Mesenchymal stem cell (in vitro differentiated cells and primary cell): ENCODE data around the gene RALY.
A peak's percentile ranks its signal among the peaks of the same experiment; 100 is the strongest.

ENCODE experiments used
- DNase-seq: peaks from one replicate; pipeline ENCODE4 v3.0.0-alpha.2; 2013
- H2AFZ ChIP-seq: one replicate; pipeline ENCODE4 v1.6.1; 2013; ENCODE audit warnings: low read depth, mild to moderate bottlenecking, control low read depth, inconsistent platforms, low read length, moderate library complexity
- H2AK5ac ChIP-seq: 2 replicates; pipeline ENCODE4 v1.6.1; 2013; ENCODE audit warnings: low read length, moderate library complexity, mild to moderate bottlenecking, inconsistent platforms; ENCODE audit not compliant: severe bottlenecking
- H2BK120ac ChIP-seq: one replicate; pipeline ENCODE4 v1.6.1; 2013; ENCODE audit warnings: low read depth, mild to moderate bottlenecking, inconsistent platforms, low read length, moderate library complexity
- H2BK12ac ChIP-seq, 2 experiments: one replicate each; pipeline ENCODE4 v1.6.1; 2013; ENCODE audit warnings: inconsistent platforms in 2 of 2, low read length in 2 of 2, mild to moderate bottlenecking in 2 of 2, moderate library complexity in 2 of 2, control low read depth in 1 of 2
- H2BK15ac ChIP-seq: one replicate; pipeline ENCODE4 v1.6.1; 2013; ENCODE audit warnings: mild to moderate bottlenecking, low read depth, inconsistent platforms; ENCODE audit not compliant: poor library complexity, severe bottlenecking
- H2BK5ac ChIP-seq: 2 replicates; pipeline ENCODE4 v1.6.1; 2013; ENCODE audit warnings: low read depth, mild to moderate bottlenecking, low read length, control low read depth, inconsistent platforms; ENCODE audit not compliant: poor library complexity, severe bottlenecking
- H3K14ac ChIP-seq, 2 experiments: one replicate each; pipeline ENCODE4 v1.6.1; 2013; ENCODE audit warnings: inconsistent platforms in 2 of 2, low read length in 2 of 2, control low read depth in 1 of 2, mild to moderate bottlenecking in 1 of 2, moderate library complexity in 1 of 2
- H3K18ac ChIP-seq, 2 experiments: one replicate each; pipeline ENCODE4 v1.6.1; 2013; ENCODE audit warnings: inconsistent platforms in 2 of 2, low read length in 2 of 2, control low read depth in 1 of 2, low read depth in 1 of 2, mild to moderate bottlenecking in 1 of 2
- H3K23ac ChIP-seq, 2 experiments: one replicate each; pipeline ENCODE4 v1.6.1; 2013; ENCODE audit warnings: inconsistent platforms in 2 of 2, low read length in 2 of 2, mild to moderate bottlenecking in 2 of 2, moderate library complexity in 2 of 2, control low read depth in 1 of 2
- H3K27ac ChIP-seq: 2 replicates; pipeline ENCODE4 v1.5.1; 2013; ENCODE audit warnings: mild to moderate bottlenecking, moderate library complexity, low read length, control low read depth, inconsistent platforms; ENCODE audit not compliant: poor library complexity, severe bottlenecking
- H3K27me3 ChIP-seq, 2 experiments: 2 replicates each; pipeline versions ENCODE4 v1.6.1 to v1.7.0; 2013; ENCODE audit warnings: low read length in 2 of 2, mild to moderate bottlenecking in 2 of 2, moderate library complexity in 2 of 2, control low read depth in 1 of 2, inconsistent platforms in 1 of 2; ENCODE audit not compliant: control insufficient read depth in 1 of 2, insufficient read depth in 1 of 2
- H3K36me3 ChIP-seq, 2 experiments: 2 replicates each; pipeline versions ENCODE4 v1.6.1 to v1.7.0; 2013; ENCODE audit warnings: low read length in 2 of 2, control low read depth in 1 of 2, inconsistent platforms in 1 of 2, low read depth in 1 of 2, mild to moderate bottlenecking in 1 of 2; ENCODE audit not compliant: insufficient read depth in 2 of 2, control insufficient read depth in 1 of 2
- H3K4ac ChIP-seq, 2 experiments: one replicate each; pipeline ENCODE4 v1.6.1; 2013; ENCODE audit warnings: inconsistent platforms in 2 of 2, low read length in 2 of 2, mild to moderate bottlenecking in 2 of 2, moderate library complexity in 2 of 2, control low read depth in 1 of 2, low read depth in 1 of 2
- H3K4me1 ChIP-seq: 2 replicates; pipeline ENCODE4 v1.6.1; 2013; ENCODE audit warnings: low read depth, low read length, control low read depth; ENCODE audit not compliant: control insufficient read depth, insufficient read depth
- H3K4me2 ChIP-seq: 2 replicates; pipeline ENCODE4 v1.6.1; 2013; ENCODE audit warnings: low read length, mild to moderate bottlenecking, inconsistent platforms; ENCODE audit not compliant: poor library complexity, severe bottlenecking
- H3K4me3 ChIP-seq, 2 experiments: 2 replicates each; pipeline versions ENCODE4 v1.5.1 to v1.7.0; 2013; ENCODE audit warnings: low read length in 2 of 2, mild to moderate bottlenecking in 2 of 2, control low read depth in 1 of 2, low read depth in 1 of 2; ENCODE audit not compliant: insufficient read depth in 1 of 2
- H3K79me1 ChIP-seq: replicated peaks from 2 replicates; pipeline ENCODE4 v1.6.1; 2013; ENCODE audit warnings: mild to moderate bottlenecking, control low read depth, low read length, inconsistent platforms; ENCODE audit not compliant: poor library complexity, severe bottlenecking
- H3K9ac ChIP-seq: 2 replicates; pipeline ENCODE4 v1.7.0; 2013; ENCODE audit warnings: mild to moderate bottlenecking, low read length, moderate library complexity
- H3K9me3 ChIP-seq: 2 replicates; pipeline ENCODE4 v1.7.0; 2013; ENCODE audit warnings: mild to moderate bottlenecking, low read length; ENCODE audit not compliant: control insufficient read depth
- H4K8ac ChIP-seq: one replicate; pipeline ENCODE4 v1.6.1; 2013; ENCODE audit warnings: inconsistent platforms, mild to moderate bottlenecking, low read length, moderate library complexity
- H4K91ac ChIP-seq: one replicate; pipeline ENCODE4 v1.6.1; 2013; ENCODE audit warnings: mild to moderate bottlenecking, low read length, inconsistent platforms
- WGBS: methylation state at CpG from one replicate; pipeline ENCODE4 v1.1.7; 2013; ENCODE audit warnings: mixed read lengths; 5-methylcytosine and 5-hydroxymethylcytosine counted together

The RALY gene

GRCh38 chr20:33991502-33991901 lies 2.2 kb upstream of the RALY start:
- no peak for DNase-seq
- Histone ChIP-seq H3K4me3 (peak overlapping the region in 1 of 2 experiments; percentile 85), H3K9ac (no peak overlapping the region), H3K9me3 (no peaks in the 10 kb centered on the region), H3K4me1 (peaks cover 7% of the 10 kb centered on the region), H3K36me3 (no peaks in the 10 kb centered on the region), H3K14ac (no peak overlapping the region), H3K79me1 (peaks cover 11% of the 10 kb centered on the region), H2BK12ac (no peak overlapping the region), H2BK120ac (peak overlapping the region; percentile 38), H4K8ac (no peak overlapping the region), H4K91ac (no peak overlapping the region), H3K27ac (no peak overlapping the region), H3K23ac (no peak overlapping the region), H2AK5ac (peak overlapping the region; percentile 62), H3K27me3 (peaks cover 0 to 4% of the 10 kb centered on the region in 2 experiments), H2BK15ac (no peak overlapping the region), H3K4me2 (no peak overlapping the region), H2AFZ (no peak overlapping the region), H3K18ac (no peak overlapping the region), H2BK5ac (no peak overlapping the region), H3K4ac (no peak overlapping the region)
- 96% methylated on average over 6 of the region's 6 CpGs for WGBS

- H3K27me3 ChIP-seq, result no peaks in the 10 kb centered on the region
- H3K18ac ChIP-seq, result peak overlapping the region in 1 of 2 experiments; percentile 72
- no peak overlapping the region for H2AFZ ChIP-seq
- H2BK15ac ChIP-seq, result no peak overlapping the region
- H3K9me3 ChIP-seq, result no peaks in the 10 kb centered on the region
- peak overlapping the region; percentile 54 for H2BK5ac ChIP-seq
- H3K27ac ChIP-seq, result peak overlapping the region; percentile 90
- H2BK120ac ChIP-seq, result peak overlapping the region; percentile 38
- no peak overlapping the region for H3K23ac ChIP-seq
- H3K4me3 ChIP-seq, result peak overlapping the region; percentile 65 to 85
- H3K4me1 ChIP-seq, result peaks cover 7% of the 10 kb centered on the region
- 39% methylated on average over 16 of the region's 20 CpGs for WGBS
- H3K9ac ChIP-seq, result peak overlapping the region; percentile 94
- peak overlapping the region; percentile 82 for H3K4me2 ChIP-seq
- peak overlapping the region in 1 of 2 experiments; percentile 6 for H3K14ac ChIP-seq
- no peak overlapping the region for H4K91ac ChIP-seq
- peaks cover 0 to 5% of the 10 kb centered on the region in 2 experiments for H3K36me3 ChIP-seq
- peak overlapping the region in 1 of 2 experiments; percentile 75 for H2BK12ac ChIP-seq
- peak overlapping the region; percentile 9 to 64 for H3K4ac ChIP-seq
- no peak for DNase-seq
- no peak overlapping the region for H2AK5ac ChIP-seq
- H4K8ac ChIP-seq, result peak overlapping the region; percentile 91
- peaks cover 12% of the 10 kb centered on the region for H3K79me1 ChIP-seq
Measured at GRCh38 chr20:33992145-33992922, 1.4 kb upstream of the RALY start.

GRCh38 chr20:33992923-33993575 lies 662 bp upstream of the RALY start:
- H3K27me3 ChIP-seq, result no peaks in the 10 kb centered on the region
- H3K27ac ChIP-seq, result peak overlapping the region; percentile 95
- under 1% methylated on average over 35 of the region's 35 CpGs for WGBS

More at GRCh38 chr20:33992923-33993575, 662 bp upstream of the RALY start:
- no peak overlapping the region for H3K23ac ChIP-seq
- H3K4me2 ChIP-seq, result peak overlapping the region; percentile 82
- peak overlapping the region; percentile 99 for H2BK120ac ChIP-seq
- peaks cover 0 to 5% of the 10 kb centered on the region in 2 experiments for H3K36me3 ChIP-seq
- peak; percentile 99 for DNase-seq
- H2BK15ac ChIP-seq, result no peak overlapping the region
- H2BK5ac ChIP-seq, result peak overlapping the region; percentile 54
- H2BK12ac ChIP-seq, result no peak overlapping the region
- peak overlapping the region; percentile 91 for H4K8ac ChIP-seq
- peak overlapping the region in 1 of 2 experiments; percentile 6 for H3K14ac ChIP-seq
- no peaks in the 10 kb centered on the region for H3K9me3 ChIP-seq
- H3K9ac ChIP-seq, result peak overlapping the region; percentile 96
- H3K4ac ChIP-seq, result peak overlapping the region; percentile 9 to 64
- H3K18ac ChIP-seq, result peak overlapping the region; percentile 6 to 72
- no peak overlapping the region for H2AK5ac ChIP-seq
- H4K91ac ChIP-seq, result no peak overlapping the region
- H3K79me1 ChIP-seq, result peaks cover 13% of the 10 kb centered on the region
- H2AFZ ChIP-seq, result no peak overlapping the region
- H3K4me3 ChIP-seq, result peak overlapping the region; percentile 87 to 93
- H3K4me1 ChIP-seq, result peaks cover 7% of the 10 kb centered on the region
